CD4-positive, alpha-beta memory T cell (primary cell): Measurements from ENCODE around the gene MAJIN. TPM values are rescaled to one million over a fixed set of nuclear protein-coding genes. Genes with fewer than 3 reads are reported as not detected.
"Not testable (repeated sequence)": the region's sequence is repeated elsewhere in the genome, so short reads cannot be mapped to it uniquely, and the experiment has no call there.

Experiments
- CTCF ChIA-PET: fragments of 350-600 bp; sonication (Branson Sonifier 250); formaldehyde crosslinking; loops from one replicate; lab custom pipeline; 2021; ENCODE audit warnings: inconsistent platforms; ENCODE audit not compliant: partially characterized antibody; lab: Charles Lee
- POLR2A ChIA-PET: fragments of 350-600 bp; sonication (Branson Sonifier 250); formaldehyde crosslinking; loops from one replicate; lab custom pipeline; 2021; ENCODE audit not compliant: partially characterized antibody; lab: Charles Lee
- DNase-seq, 5 donors: peaks; one replicate each; pipeline versions ENCODE4 v3.0.0 to v3.0.0-alpha.2; 2020 to 2022; ENCODE audit warnings: mixed read lengths in 1 of 5
- H3K27ac ChIP-seq: one replicate; pipeline ENCODE4 v1.7.0; 2013; ENCODE audit warnings: low read depth, low read length
- H3K27me3 ChIP-seq: 2 replicates; pipeline ENCODE4 v1.7.0; 2013; ENCODE audit warnings: mild to moderate bottlenecking, low read length, moderate library complexity; ENCODE audit not compliant: insufficient read depth
- H3K36me3 ChIP-seq: 2 replicates; pipeline ENCODE4 v1.7.0; 2013; ENCODE audit warnings: mild to moderate bottlenecking, low read length, moderate library complexity; ENCODE audit not compliant: insufficient read depth
- H3K4me1 ChIP-seq: 2 replicates; pipeline ENCODE4 v1.7.0; 2013; ENCODE audit warnings: mild to moderate bottlenecking, low read length, moderate library complexity; ENCODE audit not compliant: insufficient read depth
- H3K4me3 ChIP-seq, 2 donors: one replicate each; pipeline ENCODE4 v1.7.0; 2013; ENCODE audit warnings: low read length in 2 of 2, mild to moderate bottlenecking in 1 of 2
- H3K9me3 ChIP-seq, 2 donors: one replicate each; pipeline ENCODE4 v1.7.0; 2013; ENCODE audit warnings: low read length in 2 of 2, control low read depth in 1 of 2; ENCODE audit not compliant: control insufficient read depth in 1 of 2
- H3K27ac Mint-ChIP-seq, 7 donors: one replicate each; pipeline ENCODE4 v1.8.0; 2020 to 2021; ENCODE audit warnings: mixed read lengths in 7 of 7, mild to moderate bottlenecking in 6 of 7, inconsistent platforms in 3 of 7, moderate library complexity in 3 of 7
- H3K27me3 Mint-ChIP-seq, 2 donors: one replicate each; pipeline ENCODE4 v1.8.0; 2020 to 2021; ENCODE audit warnings: mixed read lengths in 2 of 2
- H3K36me3 Mint-ChIP-seq, 2 donors: one replicate each; pipeline ENCODE4 v1.8.0; 2020 to 2021; ENCODE audit warnings: mixed read lengths in 2 of 2, inconsistent platforms in 1 of 2, mild to moderate bottlenecking in 1 of 2
- H3K4me1 Mint-ChIP-seq, 4 donors: one replicate each; pipeline ENCODE4 v1.8.0; 2020 to 2021; ENCODE audit warnings: mixed read lengths in 4 of 4, mild to moderate bottlenecking in 1 of 4
- H3K4me3 Mint-ChIP-seq, 8 donors: one replicate each; pipeline ENCODE4 v1.8.0; 2020 to 2021; ENCODE audit warnings: mixed read lengths in 8 of 8, mild to moderate bottlenecking in 7 of 8, moderate library complexity in 6 of 8, inconsistent platforms in 3 of 8
- H3K9me3 Mint-ChIP-seq, 8 donors: one replicate each; pipeline ENCODE4 v1.8.0; 2020 to 2021; ENCODE audit warnings: mixed read lengths in 8 of 8, mild to moderate bottlenecking in 5 of 8, inconsistent platforms in 3 of 8, moderate library complexity in 1 of 8
- intact Hi-C: fragments of 100-400 bp; cut with micrococcal nuclease; formaldehyde crosslinking; loops from one replicate; pipeline ENCODE4 v1.15.1; 2023
- polyA plus RNA-seq, 2 donors: library from polyadenylated mRNA; unstranded; fragments of 300-500 nt; fragmentation: Illumina TruSeq; gene quantifications; one replicate each; pipeline ENCODE4 v1.2.3, GENCODE V29; 2021
- total RNA-seq, 2 experiments: library from RNA; stranded (reverse); gene quantifications; one replicate each; pipeline ENCODE4 v1.2.3, GENCODE V29; 2021

MAJIN gene
- total and polyA plus RNA-seq, 4 experiments from 2014 or later: 0.44 to 0.91 TPM; not detected in 2

DNA sequence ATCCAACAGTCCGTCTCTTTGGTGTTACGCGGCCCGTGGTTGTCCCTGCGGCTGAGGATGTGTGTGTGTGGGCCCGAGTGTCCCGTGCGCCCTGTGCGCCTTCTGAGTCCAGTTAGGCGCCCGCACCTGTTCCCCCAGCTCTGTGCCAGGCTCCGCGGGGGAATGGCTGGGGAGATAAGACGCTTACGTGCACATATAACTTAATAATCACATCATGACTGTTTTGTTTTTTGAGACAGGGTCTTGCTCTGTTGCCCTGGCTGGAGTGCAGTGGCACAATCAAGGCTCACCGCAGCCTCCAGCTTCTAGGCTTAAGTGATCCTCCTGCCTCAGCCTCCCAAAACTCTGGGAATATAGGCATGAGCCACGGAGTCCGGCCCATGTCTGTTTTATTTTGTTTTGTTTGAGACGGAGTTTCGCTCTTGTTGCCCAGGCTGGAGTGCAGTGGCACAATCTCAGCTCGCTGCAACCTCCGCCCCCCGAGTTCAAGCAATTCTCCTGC, 42.9 kb upstream of the MAJIN start:
- ChIA-PET POLR2A (interaction anchor here (0.8 to 3.3 kb wide), 27 partner anchors 10 to 1358 kb away, joined by 3 to 21 read pairs (median 4); partner anchors contain the start of genes CAPN1, FAU, MAJIN and MRPL49), CTCF (interaction anchor here (0.8 to 7.1 kb wide), 20 partner anchors 9 to 579 kb away, joined by 3 to 65 read pairs (median 4); partner anchors contain the start of genes BATF2, CDC42BPG, CDCA5 and FAU)
- Mint-ChIP-seq H3K36me3 (peaks cover 0 to 7% of the 10 kb centered on the region in 2 donors), H3K27ac (peak overlapping the region; percentile 85 to 96 (median 93)), H3K9me3 (no peaks in the 10 kb centered on the region), H3K27me3 (no peaks in the 10 kb centered on the region), H3K4me3 (peak overlapping the region; percentile 88 to 97 (median 92)), H3K4me1 (peaks cover 13 to 28% (median 23%) of the 10 kb centered on the region in 4 donors)
- Histone ChIP-seq H3K27me3 (no peaks in the 10 kb centered on the region), H3K36me3 (peaks cover 6% of the 10 kb centered on the region), H3K9me3 (no peaks in the 10 kb centered on the region), H3K4me1 (peaks cover 23% of the 10 kb centered on the region), H3K4me3 (peak overlapping the region; percentile 52 to 97), H3K27ac (peak overlapping the region; percentile 98)
- intact Hi-C loops: loop anchor here (1.0 to 5.0 kb wide), 4 partner anchors 13 to 227 kb away; partner anchors contain the start of gene SNX15
- no peak for DNase-seq

DNA sequence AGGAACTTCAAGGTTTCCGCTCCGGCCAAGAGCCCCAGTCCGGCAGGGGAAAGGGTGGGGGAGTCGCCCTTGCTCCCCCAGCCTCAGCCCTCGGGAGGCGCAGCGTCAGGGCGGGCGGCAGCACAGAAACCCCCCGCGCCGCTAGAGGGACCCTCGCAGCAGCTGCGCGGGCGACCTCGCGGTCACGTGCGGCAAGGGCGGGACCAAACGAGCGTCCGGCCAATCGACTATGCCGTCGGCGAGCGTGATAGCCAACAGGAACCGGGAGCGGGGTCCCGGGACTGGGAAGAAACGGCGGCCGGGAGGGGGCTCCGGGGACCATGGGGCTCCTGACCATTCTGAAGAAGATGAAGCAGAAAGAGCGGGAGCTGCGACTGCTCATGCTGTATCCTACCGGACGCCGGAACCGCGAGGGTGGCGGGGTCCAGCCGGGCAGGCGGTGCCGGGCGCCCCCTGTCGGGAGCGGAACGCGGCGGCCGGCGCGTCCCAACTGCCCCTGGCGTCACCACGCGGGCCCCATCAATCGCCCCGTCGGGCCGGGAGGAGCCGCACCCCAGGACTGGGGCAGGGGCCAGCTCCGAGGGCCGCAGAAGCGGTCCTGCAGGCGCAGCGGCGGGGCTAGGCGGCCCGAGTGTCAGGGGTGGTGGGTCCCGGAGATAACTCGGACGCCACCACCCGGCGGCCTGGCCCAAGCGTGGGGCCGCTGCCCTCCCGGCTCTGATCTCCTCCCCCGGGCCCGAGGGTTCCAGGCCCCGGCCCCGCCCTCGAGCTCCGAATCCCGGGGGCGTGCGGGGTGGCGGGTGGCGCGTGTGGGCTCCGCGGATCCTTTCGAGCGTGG, 42.2 kb upstream of the MAJIN start, which contains the start of gene ARL2:
ARL2 (plus strand) TSS at position 273 of the 838 bp plus-strand sequence; CDS start at position 321, 48 bp downstream.
- peak within 1 kb of the TSS; percentile 89 to 97 (median 92) for H3K4me3 Mint-ChIP-seq

DNA sequence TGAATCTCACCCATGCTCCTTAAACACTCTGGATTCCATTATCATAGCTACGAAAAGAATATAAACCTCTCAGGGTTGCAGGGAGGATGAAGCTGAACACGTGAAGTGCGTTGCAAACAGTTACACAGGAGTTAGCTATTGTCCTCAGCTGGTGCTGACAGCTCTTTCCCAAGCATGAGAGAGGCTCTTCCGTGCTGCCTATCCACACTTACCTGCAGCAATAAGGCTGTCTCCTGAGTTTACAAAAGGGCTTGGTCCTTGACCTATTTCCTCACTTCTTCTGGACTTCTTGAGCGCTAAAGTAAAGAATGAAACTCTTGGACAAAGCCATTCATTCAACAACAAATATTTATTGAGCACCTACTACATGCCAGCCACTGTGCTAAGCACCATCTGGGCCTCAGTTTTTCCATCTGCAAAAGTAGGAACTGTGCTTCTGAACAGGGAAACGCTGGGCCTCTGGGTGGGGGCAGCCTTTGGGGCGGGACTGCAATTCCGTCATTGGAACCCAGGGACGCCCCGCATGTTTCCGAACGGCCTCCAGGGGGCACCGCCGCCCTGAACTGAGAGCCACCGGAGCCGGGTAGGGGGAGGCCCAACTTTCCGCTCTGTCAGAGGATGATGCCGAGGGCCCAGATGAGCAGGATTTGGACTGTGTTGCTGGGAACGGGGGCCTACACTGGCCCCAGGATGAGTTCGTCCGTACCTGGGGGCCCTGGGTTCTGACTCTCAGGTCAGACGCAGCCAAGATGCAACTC, 41.4 kb upstream of the MAJIN start:
- Histone ChIP-seq H3K4me3 (peak overlapping the region; percentile 90 to 97), H3K9me3 (no peaks in the 10 kb centered on the region), H3K27ac (peak overlapping the region; percentile 98), H3K27me3 (no peaks in the 10 kb centered on the region), H3K36me3 (peaks cover 3% of the 10 kb centered on the region), H3K4me1 (peaks cover 23% of the 10 kb centered on the region)
- POLR2A ChIA-PET: interaction anchor here (0.8 to 3.3 kb wide), 15 partner anchors 12 to 1359 kb away, joined by 3 to 21 read pairs (median 6); partner anchors contain the start of genes CDC42BPG, FAU, MRPL49 and PPP2R5B
- peak; percentile 89 to 94 (median 90) for DNase-seq
- CTCF ChIA-PET: interaction anchor here (0.6 to 7.1 kb wide), 26 partner anchors 10 to 318 kb away, joined by 3 to 65 read pairs (median 3); partner anchors contain the start of genes BATF2, CDCA5, FAU and MAJIN
- intact Hi-C loops: loop anchor here (1.0 to 5.0 kb wide), 7 partner anchors 65 to 226 kb away; partner anchors contain the start of genes ATG2A, CDCA5, FAU and MRPL49
- Mint-ChIP-seq H3K27me3 (no peaks in the 10 kb centered on the region), H3K9me3 (no peaks in the 10 kb centered on the region), H3K4me1 (peaks cover 13 to 28% (median 23%) of the 10 kb centered on the region in 4 donors), H3K36me3 (peaks cover 0 to 5% of the 10 kb centered on the region in 2 donors), H3K4me3 (peak overlapping the region; percentile 89 to 97 (median 92)), H3K27ac (peak overlapping the region; percentile 95 to 98 (median 97))

More for the DNA sequence above, 42.2 kb upstream of the MAJIN start, which contains the start of gene ARL2:
- Histone ChIP-seq H3K27me3 (no peaks in the 10 kb centered on the region), H3K4me1 (peaks cover 23% of the 10 kb centered on the region), H3K27ac (peak within 1 kb of the TSS; percentile 98), H3K36me3 (peaks cover 6% of the 10 kb centered on the region), H3K9me3 (no peaks in the 10 kb centered on the region), H3K4me3 (peak within 1 kb of the TSS; percentile 90 to 97)
- Mint-ChIP-seq H3K36me3 (peaks cover 0 to 5% of the 10 kb centered on the region in 2 donors), H3K9me3 (no peaks in the 10 kb centered on the region), H3K4me1 (peaks cover 13 to 28% (median 23%) of the 10 kb centered on the region in 4 donors), H3K27me3 (no peaks in the 10 kb centered on the region), H3K27ac (peak within 1 kb of the TSS; percentile 95 to 98 (median 97))
- ChIA-PET POLR2A (interaction anchor here (0.6 to 3.3 kb wide), 30 partner anchors 11 to 1358 kb away, joined by 3 to 21 read pairs (median 4); partner anchors contain the start of genes CAPN1, CDC42BPG, FAU and MAJIN), CTCF (interaction anchor here (0.8 to 7.1 kb wide), 20 partner anchors 9 to 303 kb away, joined by 3 to 65 read pairs (median 4); partner anchors contain the start of genes BATF2, CDC42BPG, CDCA5 and FAU)
- peak; percentile 80 to 85 (median 82) for DNase-seq
- intact Hi-C loops: loop anchor here (1.0 to 5.0 kb wide), 10 partner anchors 13 to 227 kb away; partner anchors contain the start of genes ATG2A, CDCA5, FAU and MRPL49

DNA sequence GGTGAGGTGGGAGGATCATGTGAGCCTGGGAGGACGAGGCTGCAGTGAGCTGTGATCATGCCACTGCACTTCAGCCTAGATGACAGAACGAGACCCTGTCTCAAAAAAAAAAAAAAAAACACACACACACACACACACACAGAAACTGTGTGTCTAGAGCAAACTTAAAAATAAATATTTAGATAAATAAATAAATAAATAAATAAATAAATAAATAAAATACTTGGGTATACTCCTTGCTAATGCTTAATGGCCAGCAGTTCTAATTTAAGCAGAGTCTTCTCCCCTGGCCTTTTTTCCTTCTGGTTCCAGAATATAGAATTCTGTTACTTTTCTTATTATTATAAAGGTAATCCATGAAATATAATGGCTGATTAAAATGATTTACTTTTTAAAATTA, 37.0 kb upstream of the MAJIN start:
- no peaks in the 10 kb centered on the region for H3K27me3 Mint-ChIP-seq
- intact Hi-C loops: no loop called here
- peaks cover 7% of the 10 kb centered on the region for H3K4me1 ChIP-seq
- no peak overlapping the region for H3K27ac Mint-ChIP-seq
- no peak overlapping the region for H3K27ac ChIP-seq
- H3K4me1 Mint-ChIP-seq: peaks cover 5 to 10% (median 5%) of the 10 kb centered on the region in 4 donors
- peaks cover 0 to 3% of the 10 kb centered on the region in 2 donors for H3K36me3 Mint-ChIP-seq
- ChIA-PET POLR2A (no interaction called here), CTCF (interaction anchor here (6.7 kb wide), 1 partner anchor 68 kb away, joined by 57 read pairs; no protein-coding TSS in a partner anchor)
- no peaks in the 10 kb centered on the region for H3K36me3 ChIP-seq
- no peak for DNase-seq
- H3K4me3 ChIP-seq: no peak overlapping the region
- no peaks in the 10 kb centered on the region for H3K27me3 ChIP-seq
- H3K9me3 ChIP-seq: no peaks in the 10 kb centered on the region
- H3K9me3 Mint-ChIP-seq: no peaks in the 10 kb centered on the region
- H3K4me3 Mint-ChIP-seq: no peak overlapping the region

DNA sequence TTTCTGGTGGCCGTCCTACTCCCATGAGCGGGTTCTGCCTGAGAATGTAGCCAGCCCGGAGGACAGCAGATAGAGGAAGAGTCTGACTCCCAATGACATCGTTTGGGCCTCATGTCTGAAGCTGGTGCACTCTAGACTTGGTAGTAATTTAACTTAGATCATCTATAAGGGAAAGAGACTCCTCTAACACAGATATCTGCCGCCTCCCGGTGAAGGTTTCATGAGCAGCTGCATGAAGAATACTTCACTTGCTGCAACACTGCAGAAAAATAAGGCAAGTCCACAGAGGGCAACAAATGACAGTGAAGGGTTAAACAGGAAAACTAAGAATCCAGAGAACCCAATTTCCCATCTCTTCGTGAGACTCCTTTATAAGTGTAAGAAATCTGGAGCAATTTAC, 36.1 kb upstream of the MAJIN start:
- intact Hi-C loops: no loop called here
- peaks cover 1% of the 10 kb centered on the region for H3K4me1 ChIP-seq
- POLR2A ChIA-PET: no interaction called here
- Mint-ChIP-seq H3K9me3 (no peaks in the 10 kb centered on the region), H3K27me3 (no peaks in the 10 kb centered on the region), H3K4me3 (no peak overlapping the region), H3K36me3 (no peaks in the 10 kb centered on the region), H3K4me1 (peaks cover under 1 to 2% (median 1%) of the 10 kb centered on the region in 4 donors), H3K27ac (peak overlapping the region in 1 of 7 donors; percentile 25)
- H3K36me3 ChIP-seq: no peaks in the 10 kb centered on the region
- H3K4me3 ChIP-seq: no peak overlapping the region
- H3K9me3 ChIP-seq: no peaks in the 10 kb centered on the region
- no peak overlapping the region for H3K27ac ChIP-seq
- H3K27me3 ChIP-seq: no peaks in the 10 kb centered on the region
- no peak for DNase-seq
- CTCF ChIA-PET: no interaction called here

DNA sequence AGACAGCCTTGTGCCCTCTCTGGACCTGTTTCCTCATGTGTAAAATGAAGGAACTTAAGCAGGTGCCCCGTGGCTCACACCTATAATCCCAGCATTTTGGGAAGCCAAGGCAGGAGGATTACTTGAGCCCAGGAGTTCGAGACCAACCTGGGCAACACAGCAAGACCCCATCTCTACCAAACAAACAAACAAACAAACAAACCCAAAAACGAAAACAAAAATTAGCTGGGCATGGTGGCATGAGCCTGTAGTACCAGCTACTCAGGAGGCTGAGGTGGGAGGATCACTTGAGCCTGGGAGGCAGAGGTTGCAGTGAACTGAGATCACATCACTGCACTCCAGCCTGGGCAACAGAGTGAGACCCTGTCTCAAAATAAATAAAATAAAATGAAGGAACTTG, 32.1 kb upstream of the MAJIN start:
- H3K4me1 Mint-ChIP-seq, DNase-seq, H3K36me3 Mint-ChIP-seq, H3K27me3 ChIP-seq, H3K4me3 Mint-ChIP-seq, H3K27me3 Mint-ChIP-seq, POLR2A ChIA-PET, H3K27ac ChIP-seq, H3K4me3 ChIP-seq, H3K9me3 ChIP-seq, H3K27ac Mint-ChIP-seq, H3K4me1 ChIP-seq, H3K36me3 ChIP-seq, H3K9me3 Mint-ChIP-seq, intact Hi-C loops: not testable (repeated sequence)
- CTCF ChIA-PET: interaction anchor here (1.5 kb wide), 1 partner anchor 10 kb away, joined by 3 read pairs; the partner anchor contains the start of gene ARL2
